GM19438 (cell line): Measurements from ENCODE around the gene SEC31A.
A peak's percentile ranks its signal among the peaks of the same experiment; 100 is the strongest.
"Not testable (repeated sequence)": the region's sequence is repeated elsewhere in the genome, so short reads cannot be mapped to it uniquely, and the experiment has no call there.

Experiments
- ATAC-seq: cut with Tn5 transposase; IDR thresholded peaks from one replicate; pipeline ENCODE4 v1.9.1; 2021; ENCODE audit warnings: low read depth; ENCODE audit not compliant: unreplicated experiment

SEC31A gene

DNA sequence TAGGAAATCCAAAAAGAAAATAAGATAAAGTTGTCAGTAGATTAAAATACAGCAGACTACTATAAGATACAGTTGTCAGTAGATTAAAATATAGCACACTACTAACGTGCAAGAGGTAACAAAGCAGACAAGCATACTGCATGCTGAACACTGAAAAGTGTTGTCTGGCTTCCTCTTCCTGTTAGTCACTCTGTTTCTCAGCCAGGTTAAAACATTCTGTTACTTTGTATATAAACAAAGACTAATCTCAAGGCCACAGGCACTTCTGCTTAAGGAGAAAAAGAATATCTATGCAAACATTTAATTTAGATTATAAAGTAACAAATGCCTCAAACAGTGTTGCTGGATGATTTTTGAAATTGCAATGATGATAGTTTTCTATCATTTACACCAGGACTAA lies 51.3 kb downstream of the SEC31A start:
- no peak for ATAC-seq

DNA sequence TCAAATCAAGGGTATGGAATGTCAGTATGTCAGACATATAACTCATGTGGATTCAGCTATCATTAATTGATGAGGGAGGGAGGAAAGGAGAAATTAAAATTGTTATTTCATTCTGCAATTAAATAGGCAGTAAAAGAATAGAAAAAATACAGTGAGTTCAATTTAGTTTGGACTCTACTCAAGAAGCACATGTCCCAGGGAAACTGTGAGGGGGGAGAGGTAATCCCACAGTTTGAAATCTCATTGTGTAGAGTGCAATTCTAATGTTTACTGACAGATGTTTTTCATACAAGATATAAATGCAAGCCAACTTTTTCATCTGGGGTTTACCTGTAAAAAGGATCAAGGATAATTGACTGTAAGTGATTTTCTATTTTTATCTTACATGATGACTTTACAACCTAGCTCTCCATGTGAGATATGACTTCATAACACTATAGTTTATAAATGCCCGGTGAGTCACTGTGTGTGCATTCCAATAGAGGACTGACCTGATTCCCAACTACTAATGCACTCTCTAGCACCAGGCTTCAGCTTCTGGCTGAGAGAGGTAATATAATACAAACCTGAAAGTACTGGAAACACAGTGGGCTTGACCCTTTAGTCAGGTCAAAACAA lies 57.1 kb downstream of the SEC31A start:
- ATAC-seq, result no peak

DNA sequence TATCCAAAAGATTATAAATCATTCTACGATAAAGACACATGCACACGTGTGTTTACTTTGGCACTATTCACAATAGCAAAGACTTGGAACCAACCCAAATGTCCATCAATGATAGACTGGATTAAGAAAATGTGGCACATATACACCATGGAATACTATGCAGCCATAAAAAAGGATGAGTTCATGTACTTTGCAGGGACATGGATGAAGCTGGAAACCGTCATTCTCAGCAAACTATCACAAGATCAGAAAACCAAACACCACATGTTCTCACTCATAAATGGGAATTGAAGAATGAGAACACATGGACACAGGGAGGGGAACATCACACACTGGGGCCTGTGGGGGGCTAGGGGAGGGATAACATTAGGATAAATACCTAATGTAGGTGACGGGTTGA lies 57.9 kb downstream of the SEC31A start:
- ATAC-seq, result not testable (repeated sequence)

DNA sequence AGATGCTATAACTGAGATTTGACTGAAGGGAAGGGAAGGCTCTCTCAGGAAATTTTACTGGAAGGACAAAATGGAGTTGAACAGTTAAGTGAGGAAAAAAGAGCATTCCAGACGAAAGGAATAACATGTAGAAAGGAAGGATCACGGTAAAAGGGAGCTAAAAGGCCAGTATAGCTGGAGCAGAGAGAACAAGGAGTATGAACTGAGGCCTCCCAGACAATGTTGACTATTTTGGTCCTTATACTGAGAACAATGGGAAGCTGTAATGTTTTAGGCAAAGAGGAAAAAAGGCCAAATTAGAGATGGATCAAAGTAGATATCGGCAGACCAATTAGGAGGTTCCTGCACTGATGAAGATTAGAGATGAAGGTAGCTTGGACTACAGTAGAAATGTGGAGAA lies 65.5 kb downstream of the SEC31A start:
- ATAC-seq, result no peak

DNA sequence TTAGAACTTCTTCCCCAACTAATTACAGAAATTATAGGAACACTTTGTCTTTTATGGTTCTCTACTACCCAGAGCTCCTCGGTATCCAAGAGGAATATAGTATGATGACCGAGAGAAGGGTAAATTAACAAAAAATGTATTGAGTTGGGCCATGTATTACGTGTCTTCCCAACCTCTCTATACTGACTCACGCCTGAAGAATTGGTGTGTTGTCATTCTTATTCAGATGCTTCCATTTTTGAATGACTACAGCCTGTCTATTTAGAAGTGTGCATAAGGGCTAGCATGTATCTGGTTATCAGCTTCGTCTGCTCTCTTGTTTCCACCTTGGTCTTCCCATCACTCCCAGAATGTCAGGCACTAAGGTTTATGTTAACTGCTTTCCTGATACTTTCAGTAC lies 67.9 kb downstream of the SEC31A start:
- ATAC-seq, result no peak

DNA sequence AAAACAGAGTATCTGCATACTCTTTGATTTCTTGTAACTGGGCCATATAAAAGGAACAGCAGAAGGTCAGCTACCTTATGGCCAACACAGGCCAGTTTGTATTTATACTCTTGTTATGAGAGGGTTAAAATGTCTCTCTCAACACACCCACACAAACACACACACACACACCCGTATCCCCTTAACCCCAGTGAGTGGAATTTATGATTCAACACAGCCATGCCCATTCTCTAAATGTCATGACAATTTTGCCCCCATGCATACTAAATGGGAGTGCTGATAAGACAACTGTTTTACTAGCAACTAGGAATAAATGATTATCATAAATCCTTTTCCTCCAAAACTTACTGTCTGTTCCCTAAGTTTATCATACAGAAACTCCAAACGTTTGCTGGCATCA lies 70.3 kb downstream of the SEC31A start:
- no peak for ATAC-seq

DNA sequence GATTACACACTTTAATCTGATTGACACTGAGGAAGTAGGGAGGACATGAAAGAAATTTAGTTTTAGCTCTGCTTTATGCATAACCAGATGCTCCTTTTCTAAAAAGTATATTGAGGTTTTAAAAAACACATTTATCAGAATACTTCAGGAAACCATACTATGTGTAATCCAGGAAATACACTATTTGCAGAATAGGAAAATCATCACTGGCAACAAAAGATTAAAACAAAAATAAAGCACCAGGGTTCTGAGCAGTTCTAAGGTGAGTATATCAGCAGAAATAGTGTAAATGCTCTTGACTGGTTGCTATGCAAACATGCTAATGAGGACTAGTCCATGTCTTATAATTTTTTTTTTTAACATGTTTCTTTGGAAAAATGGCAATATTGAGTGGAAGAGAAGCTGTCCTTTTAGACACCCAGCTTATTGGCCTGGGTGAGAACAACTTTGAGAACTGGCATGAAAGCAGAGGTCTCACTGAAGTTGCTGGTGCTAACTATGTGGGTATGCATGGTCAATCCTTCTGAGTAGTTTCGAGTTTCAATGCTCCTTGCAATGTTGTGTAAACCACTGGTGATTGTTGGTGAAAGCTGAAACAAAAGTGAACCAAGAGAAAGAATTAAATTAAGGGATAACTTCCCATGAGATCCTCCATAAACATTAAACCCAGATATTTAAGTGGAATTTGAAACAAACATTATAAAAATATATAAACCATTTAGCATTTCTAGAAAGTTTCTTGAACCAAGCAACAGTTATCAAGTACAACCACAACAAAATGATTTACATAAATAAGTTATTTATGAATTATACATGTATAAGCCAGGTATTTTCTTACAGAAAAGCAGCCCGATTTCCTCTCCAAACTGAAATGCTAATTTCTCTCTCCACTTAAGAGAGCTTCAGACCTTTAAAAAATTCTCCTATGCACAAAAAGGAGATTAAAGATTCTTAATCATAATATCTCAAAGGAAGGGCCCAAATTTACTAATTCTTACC lies 72.0 kb downstream of the SEC31A start:
- peak; percentile 77 for ATAC-seq

DNA sequence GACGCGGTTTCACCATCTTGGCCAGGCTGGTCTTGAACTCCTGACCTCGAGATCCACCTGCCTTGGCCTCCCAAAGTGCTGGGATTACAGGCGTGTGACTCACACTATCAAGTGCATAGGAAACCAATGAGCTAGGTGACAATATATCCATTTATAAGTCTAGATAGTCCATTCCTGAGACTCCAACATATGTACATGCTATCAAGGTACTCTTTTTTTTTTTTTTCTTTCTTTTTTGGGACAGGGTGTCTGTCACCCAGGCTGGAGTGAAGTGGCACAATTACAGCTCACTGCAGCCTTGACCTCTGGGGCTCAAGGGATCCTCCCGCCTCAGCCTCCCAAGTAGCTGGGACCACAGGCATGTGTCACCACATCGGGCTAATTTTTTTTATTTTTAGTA lies 74.1 kb downstream of the SEC31A start:
- ATAC-seq, result not testable (repeated sequence)

DNA sequence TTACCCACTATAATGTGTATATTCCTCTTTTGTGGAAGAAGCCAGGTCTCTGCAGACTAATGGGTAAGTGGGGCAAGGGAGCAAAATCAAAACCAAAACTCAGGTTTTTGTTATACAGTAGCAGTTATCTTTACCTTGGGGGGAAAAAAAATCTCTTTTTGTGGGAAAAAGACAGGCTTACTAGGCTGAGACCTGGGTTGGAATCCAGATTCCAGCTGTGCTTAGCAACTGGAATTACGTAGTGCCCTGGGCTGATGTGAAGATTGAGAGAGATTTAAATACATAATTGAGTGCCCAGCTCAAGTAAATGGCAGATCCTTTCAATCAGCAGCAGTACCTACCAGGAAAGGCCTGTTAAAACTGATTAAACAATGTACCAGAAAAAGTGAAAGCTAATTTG lies 76.9 kb downstream of the SEC31A start:
- no peak for ATAC-seq

DNA sequence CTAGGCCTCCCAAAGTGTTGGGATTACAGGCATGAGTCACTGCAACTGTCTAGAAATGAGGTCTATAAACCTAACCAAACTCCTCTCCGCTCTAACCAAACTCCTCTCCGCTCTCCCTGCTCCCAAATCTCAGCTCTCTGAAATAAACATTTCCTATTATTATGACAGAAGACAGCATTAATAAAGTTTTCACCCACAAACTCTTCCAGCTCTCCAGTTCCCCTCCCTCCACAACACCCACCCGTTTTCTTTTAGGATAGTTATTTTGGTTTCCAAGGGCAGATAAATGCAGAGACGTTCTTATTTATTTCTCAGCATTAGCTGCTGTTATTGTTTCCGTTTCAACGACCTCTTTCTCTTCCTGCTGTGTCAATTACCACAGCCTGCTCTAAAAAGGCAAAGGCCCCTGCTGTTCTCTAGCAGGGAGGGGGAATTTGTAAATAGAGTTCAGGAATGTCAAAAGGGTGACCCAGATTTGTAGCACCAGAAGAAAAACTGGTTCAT lies 79.1 kb downstream of the SEC31A start:
- ATAC-seq, result no peak

DNA sequence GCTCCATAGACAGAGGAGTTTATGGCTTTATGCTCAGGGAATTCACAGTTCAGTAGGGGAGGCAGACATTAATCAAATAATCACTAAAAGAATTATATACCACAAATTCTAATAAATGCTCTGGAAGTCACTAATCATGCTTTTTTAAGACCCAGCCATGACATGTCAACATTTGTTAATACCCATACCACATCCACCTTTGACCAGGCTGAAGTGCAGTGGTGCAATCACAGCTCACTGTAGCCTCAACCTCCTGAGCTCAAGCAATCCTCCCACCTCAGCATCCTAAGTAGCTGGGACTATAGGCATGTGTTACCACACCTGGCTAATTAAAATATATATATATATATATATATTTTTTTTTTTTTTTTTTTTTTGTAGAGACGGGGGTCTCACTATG lies 79.6 kb downstream of the SEC31A start:
- no peak for ATAC-seq

DNA sequence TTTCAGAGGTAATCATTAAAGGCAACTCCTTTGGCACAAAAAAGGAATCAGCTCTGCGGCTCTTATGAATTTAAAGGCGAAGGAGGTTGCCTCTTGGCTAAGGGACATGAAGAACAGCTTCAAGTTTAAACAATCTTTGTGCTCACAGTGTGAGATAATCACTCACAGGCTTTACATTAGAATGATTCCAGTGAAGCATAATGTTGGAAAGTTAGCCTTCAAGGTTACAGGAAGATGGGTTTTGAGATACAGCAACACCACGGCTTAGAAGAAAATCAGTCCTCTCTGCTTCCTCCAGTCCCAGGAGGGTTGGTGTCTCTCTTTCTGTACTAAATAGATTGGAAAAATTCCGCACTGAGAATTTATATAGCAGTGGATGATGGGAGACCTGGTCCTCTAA lies 80.8 kb downstream of the SEC31A start:
- no peak for ATAC-seq

DNA sequence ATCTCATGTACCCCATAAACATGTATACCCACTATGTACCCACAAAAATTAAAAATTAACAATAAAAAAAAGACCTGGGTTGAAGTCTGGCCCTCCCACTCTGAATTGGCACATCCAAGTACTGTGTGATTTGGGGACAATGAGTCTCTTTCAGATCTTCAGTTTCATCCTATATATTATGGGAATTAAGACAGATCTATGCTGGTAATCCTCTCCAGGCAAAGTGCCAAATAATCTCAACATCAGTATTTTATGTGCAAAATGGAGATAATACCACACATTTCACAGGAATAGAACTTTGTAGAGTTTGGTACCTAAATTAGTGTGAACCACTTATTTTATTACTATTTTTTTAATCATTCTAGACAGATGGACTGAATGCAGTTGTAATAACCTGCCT lies 81.3 kb downstream of the SEC31A start:
- no peak for ATAC-seq

DNA sequence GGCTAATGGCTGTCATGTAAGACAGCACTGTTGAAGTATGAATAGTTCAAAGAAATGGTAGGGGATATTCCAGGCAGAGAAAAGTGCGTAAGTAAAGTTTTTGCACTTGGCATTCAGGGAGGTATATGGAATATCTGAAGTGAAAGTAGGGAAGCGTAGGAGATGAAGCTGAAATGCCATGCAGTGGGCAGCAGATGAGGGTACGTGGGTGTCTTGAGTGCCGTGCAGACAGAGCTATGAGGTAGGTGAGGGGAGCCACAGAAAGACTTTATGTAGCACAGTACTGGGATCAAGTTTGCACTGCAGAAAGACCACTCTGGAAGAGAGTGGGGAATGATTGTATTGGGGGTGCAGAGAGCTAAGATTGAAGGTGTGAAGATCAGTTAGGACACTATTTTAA lies 87.2 kb downstream of the SEC31A start:
- no peak for ATAC-seq

DNA sequence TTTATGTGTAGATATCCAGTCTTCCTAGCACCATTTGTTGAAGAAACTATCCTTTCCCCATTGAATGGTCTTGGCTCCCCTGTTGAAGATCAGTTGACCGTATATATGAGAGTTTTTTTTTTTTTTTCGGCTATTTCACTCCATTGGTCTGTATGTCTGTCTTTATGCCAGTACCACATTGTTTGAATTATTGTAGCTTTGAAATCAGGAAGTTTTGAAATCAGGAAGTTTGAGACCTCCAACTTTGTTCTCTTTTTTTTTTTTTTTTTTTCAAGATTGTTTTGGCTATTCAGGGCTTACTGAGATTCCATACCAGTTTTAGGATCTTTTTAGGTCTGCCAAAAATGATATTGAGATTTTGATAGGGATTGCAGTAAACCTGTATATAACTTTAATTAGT lies 88.0 kb downstream of the SEC31A start:
- ATAC-seq, result no peak

DNA sequence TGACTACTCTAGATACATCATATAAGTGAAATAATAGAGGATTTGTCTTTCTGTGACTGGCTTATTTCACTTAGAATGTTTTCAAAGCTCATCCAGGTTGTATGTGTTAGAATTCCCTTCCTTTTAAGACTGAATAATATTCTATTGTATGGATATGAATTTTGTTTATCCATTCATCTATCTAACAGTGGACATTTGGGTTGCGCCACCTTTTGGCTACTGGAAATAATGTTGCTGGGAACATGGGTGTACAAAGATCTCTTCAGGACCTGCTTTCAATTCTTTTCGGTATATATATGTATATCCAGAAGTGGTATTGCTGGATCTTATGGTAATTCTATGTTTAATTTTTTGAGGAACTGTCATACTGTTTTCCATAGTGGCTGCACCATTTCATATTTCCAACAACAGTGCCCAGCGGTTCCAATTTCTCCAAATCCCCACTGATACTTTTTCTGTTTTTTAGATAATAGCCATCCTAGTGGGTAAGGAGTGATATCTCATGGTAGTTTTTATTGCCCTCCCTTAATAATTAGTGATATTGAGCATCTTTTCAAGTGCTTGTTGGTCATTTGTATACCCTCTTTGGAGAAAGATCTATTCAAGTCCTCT lies 88.9 kb downstream of the SEC31A start:
- ATAC-seq, result no peak

DNA sequence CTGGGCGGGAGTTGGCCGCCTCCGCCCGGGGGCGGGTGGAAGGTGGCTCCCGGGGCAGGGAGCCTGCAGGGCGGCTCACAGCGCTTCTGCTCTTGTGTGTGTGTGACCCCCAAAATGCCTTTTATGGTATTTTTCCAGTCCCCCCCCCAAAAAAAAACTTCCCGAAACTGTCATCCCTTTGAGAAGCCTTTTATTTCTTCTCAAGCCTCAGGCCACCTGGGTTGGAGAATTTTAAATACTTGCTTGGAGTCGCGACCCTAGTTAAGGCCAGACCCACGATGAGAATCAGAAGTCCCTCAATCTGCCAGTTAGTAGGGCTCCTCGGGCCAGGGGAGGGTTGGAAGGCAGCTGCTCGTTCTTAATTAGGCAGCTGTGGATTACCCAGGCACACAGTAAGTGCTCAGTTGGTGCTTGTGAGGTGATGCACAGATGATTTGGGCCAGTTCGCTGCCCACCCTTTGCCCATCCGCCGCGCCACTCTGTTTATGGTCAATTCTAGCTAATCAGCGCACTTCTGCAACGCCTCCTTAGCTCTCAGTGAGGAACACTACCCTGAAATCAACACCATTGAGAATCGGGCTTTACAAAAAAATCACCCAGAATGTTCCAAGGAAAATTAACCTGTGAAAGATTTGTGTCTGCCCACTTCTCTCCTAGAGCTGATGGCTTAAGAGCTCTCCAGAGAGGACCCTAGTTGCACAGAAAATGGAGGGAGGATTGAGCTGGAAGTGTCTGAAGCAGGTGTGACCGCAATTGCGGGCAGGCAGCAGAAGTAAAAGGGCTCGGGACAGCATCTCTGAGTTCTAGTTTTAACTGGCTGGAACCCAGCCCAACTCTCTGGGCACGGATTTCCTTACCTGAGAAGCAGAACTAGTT lies 91.7 kb downstream of the SEC31A start:
- ATAC-seq, result no peak

DNA sequence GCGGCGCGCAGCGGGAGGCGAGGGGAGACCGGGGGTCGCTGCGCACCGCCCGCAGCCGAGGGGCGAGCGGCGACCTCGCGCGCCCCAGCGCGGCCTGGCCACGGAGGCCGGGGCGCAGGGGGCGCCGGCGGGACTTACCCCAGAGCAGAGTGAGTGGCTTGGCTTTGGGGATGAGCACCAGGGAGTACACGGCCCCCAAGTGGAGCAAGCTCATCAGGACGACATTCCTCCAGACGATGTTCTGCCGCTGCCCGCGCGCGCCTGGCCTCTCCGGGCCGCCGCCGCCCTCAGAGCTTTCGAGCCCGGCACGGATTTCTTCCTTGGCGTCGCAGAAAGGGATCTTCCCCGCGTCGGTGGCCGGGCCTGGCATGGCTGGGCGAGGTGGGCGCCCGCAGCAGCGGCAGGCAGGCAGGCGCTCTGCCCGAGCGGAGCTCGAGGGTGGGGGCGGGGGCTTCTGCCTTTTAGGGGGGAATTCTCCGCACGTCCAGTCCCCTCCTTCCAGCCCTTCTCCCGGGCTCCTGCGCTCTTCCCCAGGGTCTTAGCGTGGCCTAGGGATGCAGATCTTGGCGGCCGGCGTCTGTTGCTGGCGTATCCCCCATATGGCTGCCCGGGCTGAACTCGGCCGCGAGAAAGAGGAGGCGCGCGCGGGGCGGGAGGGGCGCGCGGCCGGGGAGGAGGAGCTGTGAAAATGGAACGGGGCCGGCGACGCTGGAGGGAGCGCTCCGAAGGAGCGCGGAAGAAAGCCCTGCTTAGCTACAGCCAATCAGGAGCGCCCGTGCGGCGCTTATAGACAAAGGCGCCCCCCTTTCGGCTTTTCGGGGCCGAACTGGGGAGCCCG lies 92.6 kb downstream of the SEC31A start, which contains the start of gene SCD5:
Gene SCD5 (minus strand): TSS at position 629 of the 838 bp plus-strand sequence. CDS start 259 bp downstream, at position 370.
- ATAC-seq, result peak; percentile 93

DNA sequence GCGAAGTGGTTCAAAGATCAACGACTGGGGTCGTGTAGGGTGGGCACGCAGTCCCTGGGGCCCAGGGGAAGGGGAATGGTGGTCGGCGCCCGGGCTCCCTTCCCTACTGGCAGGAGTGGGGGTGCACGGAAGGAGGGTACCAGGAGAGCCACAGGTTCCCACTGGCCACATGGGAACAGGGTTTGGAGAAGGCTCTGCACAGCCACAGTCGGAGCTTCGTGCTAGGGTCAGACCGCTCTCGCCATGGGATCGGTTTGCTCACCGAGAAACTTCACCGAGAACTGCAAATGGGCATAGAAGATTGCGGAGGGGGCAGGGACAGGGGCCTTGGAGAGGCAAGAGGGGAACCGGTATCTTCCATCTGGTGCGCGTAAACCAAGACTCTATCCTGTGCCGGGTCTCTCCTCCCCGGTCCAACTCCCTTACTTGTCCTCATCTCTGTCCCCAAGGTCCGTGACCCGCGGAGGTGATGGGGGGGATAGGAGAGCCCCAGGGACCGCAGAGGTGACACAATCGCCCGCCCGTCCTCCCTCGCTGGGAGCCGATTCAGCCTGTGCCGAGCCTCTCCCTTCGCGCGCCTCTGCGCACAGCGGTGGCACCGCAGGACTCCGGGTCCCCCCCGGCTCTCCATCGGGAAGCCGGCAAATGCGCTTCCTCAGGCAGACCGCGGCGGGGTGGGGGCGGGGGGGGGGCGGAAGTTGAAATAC lies 93.4 kb downstream of the SEC31A start:
- ATAC-seq, result no peak
